OCI-LY1 (cell line): ENCODE measurements around the gene SCN4B.

Experiments used
- CTCF ChIP-seq: fragments of 200-600 bp; sonication (generic), shearing (Covaris generic); IDR thresholded peaks from 2 replicates; pipeline ENCODE4 v1.5.1; 2017; ENCODE audit warnings: mild to moderate bottlenecking, antibody characterized with exemption, low read length, moderate library complexity, mixed read lengths
- EZH2 ChIP-seq: fragments of 200-600 bp; sonication (generic), shearing (Covaris generic); IDR thresholded peaks from 2 replicates; pipeline ENCODE4 v1.8.0; 2017; ENCODE audit warnings: borderline replicate concordance, mixed run types, mild to moderate bottlenecking, antibody characterized with exemption, low read length, moderate library complexity, mixed read lengths

GRCh38 chr11:118084656-118085055, 68.0 kb downstream of the SCN4B start:
- TF ChIP-seq CTCF = no peak
- no peak for TF ChIP-seq EZH2
